Neural progenitor cell (in vitro differentiated cells): ENCODE data around the gene HECTD4. TPM values are rescaled to one million over a fixed set of nuclear protein-coding genes. Genes with fewer than 3 reads are reported as not detected.
A peak's percentile ranks its signal among the peaks of the same experiment; 100 is the strongest.
"Not testable (repeated sequence)": the region's sequence is repeated elsewhere in the genome, so short reads cannot be mapped to it uniquely, and the experiment has no call there.

Experiments
- DNase-seq: peaks from one replicate; pipeline ENCODE4 v3.0.0-alpha.2; 2016; ENCODE audit warnings: low spot score
- H2AFZ ChIP-seq: fragments of 200-600 bp; sonication (generic); replicated peaks from 2 replicates; pipeline ENCODE4 v1.6.1; 2016; ENCODE audit warnings: antibody characterized with exemption
- H3F3A ChIP-seq: fragments of 200-600 bp; sonication (generic); 2 replicates; pipeline ENCODE4 v1.6.1; 2016; ENCODE audit warnings: antibody characterized with exemption, low read depth
- H3K27ac ChIP-seq: fragments of 200-600 bp; sonication (generic); 2 replicates; pipeline ENCODE4 v1.5.1; 2016; ENCODE audit warnings: mild to moderate bottlenecking
- H3K27me3 ChIP-seq: fragments of 200-600 bp; sonication (generic); 2 replicates; pipeline ENCODE4 v1.6.1; 2016; ENCODE audit warnings: mild to moderate bottlenecking, moderate library complexity
- H3K36me3 ChIP-seq: fragments of 200-600 bp; sonication (generic); 2 replicates; pipeline ENCODE4 v1.5.1; 2016
- H3K4me1 ChIP-seq: fragments of 200-600 bp; sonication (generic); 2 replicates; pipeline ENCODE4 v1.6.1; 2016; ENCODE audit warnings: mixed run types
- H3K4me2 ChIP-seq: fragments of 200-600 bp; sonication (generic); 2 replicates; pipeline ENCODE4 v1.6.1; 2016
- H3K4me3 ChIP-seq: fragments of 200-600 bp; sonication (generic); 2 replicates; pipeline ENCODE4 v1.5.1; 2016
- H3K79me2 ChIP-seq: fragments of 200-600 bp; sonication (generic); 2 replicates; pipeline ENCODE4 v1.6.1; 2016; ENCODE audit warnings: low read depth
- H3K9ac ChIP-seq: fragments of 200-600 bp; sonication (generic); 2 replicates; pipeline ENCODE4 v1.6.1; 2016
- H3K9me3 ChIP-seq: fragments of 200-600 bp; sonication (generic); 2 replicates; pipeline ENCODE4 v1.5.1; 2016; ENCODE audit warnings: low read depth
- H4K20me1 ChIP-seq: fragments of 200-600 bp; sonication (generic); 2 replicates; pipeline ENCODE4 v1.6.1; 2016; ENCODE audit warnings: low read depth
- H3K27ac Mint-ChIP-seq: 3 replicates; pipeline ENCODE4 v1.8.0; 2021; ENCODE audit warnings: mixed read lengths
- H3K27me3 Mint-ChIP-seq: 2 replicates; pipeline ENCODE4 v1.8.0; 2022; ENCODE audit warnings: low read depth, mild to moderate bottlenecking, inconsistent platforms, moderate library complexity, mixed read lengths; ENCODE audit not compliant: insufficient read depth
- H3K36me3 Mint-ChIP-seq: 3 replicates; pipeline ENCODE4 v1.8.0; 2021; ENCODE audit warnings: mixed read lengths
- H3K4me1 Mint-ChIP-seq: 3 replicates; pipeline ENCODE4 v1.8.0; 2021; ENCODE audit warnings: mixed read lengths
- H3K4me3 Mint-ChIP-seq: 3 replicates; pipeline ENCODE4 v1.8.0; 2021; ENCODE audit warnings: mild to moderate bottlenecking, moderate library complexity, mixed read lengths
- H3K9me3 Mint-ChIP-seq: 3 replicates; pipeline ENCODE4 v1.8.0; 2020; ENCODE audit warnings: mixed read lengths
- EZH2 ChIP-seq: fragments of 200-600 bp; sonication (generic); IDR thresholded peaks from 2 replicates; pipeline ENCODE4 v1.6.1; 2017; ENCODE audit warnings: antibody characterized with exemption, mild to moderate bottlenecking, moderate library complexity
- EZH2phosphoT487 ChIP-seq: fragments of 200-600 bp; sonication (generic); IDR thresholded peaks from 2 replicates; pipeline ENCODE4 v1.6.1; 2017; ENCODE audit warnings: antibody characterized with exemption
- total RNA-seq: library from RNA; depleted of rRNA; stranded (reverse); fragments of >200 nt; gene quantifications from 2 replicates; pipeline ENCODE4 v1.2.3, GENCODE V29; 2015; ENCODE audit warnings: low replicate concordance
- TF ChIP-seq, protein P1 (sequence below): fragments of 200-600 bp; sonication (generic); IDR thresholded peaks from 2 replicates; pipeline ENCODE4 v1.5.1; 2017; ENCODE audit warnings: antibody characterized with exemption, mild to moderate bottlenecking

Gene HECTD4
- total RNA-seq, 1 donor from 2014 or later: 11.0 TPM

DNA sequence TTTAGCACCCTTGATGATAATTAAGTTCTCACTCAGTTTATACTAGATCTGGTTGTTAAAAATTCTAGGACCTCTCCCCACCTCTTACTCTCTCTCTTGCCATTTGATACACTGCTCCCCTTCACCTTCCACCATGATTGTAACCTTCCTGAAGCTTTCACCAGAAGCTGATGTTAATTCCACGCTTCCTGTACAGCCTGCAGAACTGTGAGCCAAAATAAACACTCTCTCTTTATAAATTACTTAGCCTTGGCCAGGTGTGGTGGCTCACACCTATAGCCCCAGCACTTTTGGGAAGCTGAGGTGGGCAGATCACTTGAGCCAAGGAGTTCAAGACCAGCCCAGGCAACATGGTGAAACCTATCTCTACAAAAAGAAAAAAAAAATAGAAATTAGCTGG, 11.1 kb upstream of the HECTD4 start:
- H3K9me3 ChIP-seq: no peaks in the 10 kb centered on the region
- Mint-ChIP-seq H3K27me3 (peaks cover 11% of the 10 kb centered on the region), H3K36me3 (no peaks in the 10 kb centered on the region), H3K4me3 (no peak overlapping the region), H3K27ac (no peak overlapping the region), H3K4me1 (no peaks in the 10 kb centered on the region), H3K9me3 (peaks cover 11% of the 10 kb centered on the region)
- H3K79me2 ChIP-seq: no peaks in the 10 kb centered on the region
- no peak for DNase-seq
- no peak overlapping the region for H3K4me3 ChIP-seq
- no peak overlapping the region for H2AFZ ChIP-seq
- no peaks in the 10 kb centered on the region for H3F3A ChIP-seq
- TF ChIP-seq EZH2phosphoT487: no peak
- TF ChIP-seq, protein P1, sequence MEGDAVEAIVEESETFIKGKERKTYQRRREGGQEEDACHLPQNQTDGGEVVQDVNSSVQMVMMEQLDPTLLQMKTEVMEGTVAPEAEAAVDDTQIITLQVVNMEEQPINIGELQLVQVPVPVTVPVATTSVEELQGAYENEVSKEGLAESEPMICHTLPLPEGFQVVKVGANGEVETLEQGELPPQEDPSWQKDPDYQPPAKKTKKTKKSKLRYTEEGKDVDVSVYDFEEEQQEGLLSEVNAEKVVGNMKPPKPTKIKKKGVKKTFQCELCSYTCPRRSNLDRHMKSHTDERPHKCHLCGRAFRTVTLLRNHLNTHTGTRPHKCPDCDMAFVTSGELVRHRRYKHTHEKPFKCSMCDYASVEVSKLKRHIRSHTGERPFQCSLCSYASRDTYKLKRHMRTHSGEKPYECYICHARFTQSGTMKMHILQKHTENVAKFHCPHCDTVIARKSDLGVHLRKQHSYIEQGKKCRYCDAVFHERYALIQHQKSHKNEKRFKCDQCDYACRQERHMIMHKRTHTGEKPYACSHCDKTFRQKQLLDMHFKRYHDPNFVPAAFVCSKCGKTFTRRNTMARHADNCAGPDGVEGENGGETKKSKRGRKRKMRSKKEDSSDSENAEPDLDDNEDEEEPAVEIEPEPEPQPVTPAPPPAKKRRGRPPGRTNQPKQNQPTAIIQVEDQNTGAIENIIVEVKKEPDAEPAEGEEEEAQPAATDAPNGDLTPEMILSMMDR: no peak
- no peak for TF ChIP-seq EZH2
- no peaks in the 10 kb centered on the region for H3K36me3 ChIP-seq
- H3K27ac ChIP-seq: no peak overlapping the region
- no peaks in the 10 kb centered on the region for H3K4me1 ChIP-seq
- H4K20me1 ChIP-seq: no peaks in the 10 kb centered on the region
- H3K9ac ChIP-seq: no peak overlapping the region
- H3K27me3 ChIP-seq: no peaks in the 10 kb centered on the region
- no peak overlapping the region for H3K4me2 ChIP-seq

DNA sequence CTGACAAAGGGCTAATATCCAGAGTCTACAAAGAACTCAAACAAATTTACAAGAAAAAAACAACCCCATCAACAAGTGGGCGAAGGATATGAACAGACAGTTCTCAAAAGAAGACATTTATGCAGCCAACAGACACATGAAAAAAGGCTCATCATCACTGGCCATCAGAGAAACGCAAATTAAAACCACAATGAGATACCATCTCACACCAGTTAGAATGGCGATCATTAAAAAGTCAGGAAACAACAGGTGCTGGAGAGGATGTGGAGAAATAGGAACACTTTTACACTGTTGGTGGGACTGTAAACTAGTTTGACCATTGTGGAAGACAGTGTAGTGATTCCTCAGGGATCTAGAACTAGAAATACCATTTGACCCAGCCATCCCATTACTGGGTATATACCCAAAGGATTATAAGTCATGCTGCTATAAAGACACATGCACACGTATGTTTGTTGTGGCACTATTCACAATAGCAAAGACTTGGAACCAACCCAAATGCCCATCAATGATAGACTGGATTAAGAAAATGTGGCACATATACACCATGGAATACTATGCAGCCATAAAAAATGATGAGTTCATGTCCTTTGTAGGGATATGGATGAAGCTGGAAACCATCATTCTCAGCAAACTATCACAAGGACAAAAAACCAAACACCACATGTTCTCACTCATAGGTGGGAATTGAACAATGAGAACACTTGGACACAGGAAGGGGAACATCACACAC, 7.9 kb upstream of the HECTD4 start:
- not testable (repeated sequence) for DNase-seq, H3F3A ChIP-seq, H3K79me2 ChIP-seq, H3K27ac ChIP-seq, H3K36me3 ChIP-seq, H3K4me3 ChIP-seq, H3K4me1 ChIP-seq, H3K27ac Mint-ChIP-seq, H3K9me3 ChIP-seq, H3K9ac ChIP-seq, H3K36me3 Mint-ChIP-seq, H4K20me1 ChIP-seq, H3K9me3 Mint-ChIP-seq, H3K27me3 ChIP-seq, H2AFZ ChIP-seq, H3K4me2 ChIP-seq, H3K4me3 Mint-ChIP-seq
- H3K4me1 Mint-ChIP-seq: peaks cover 11% of the 10 kb centered on the region
- H3K27me3 Mint-ChIP-seq: peaks cover 10% of the 10 kb centered on the region

DNA sequence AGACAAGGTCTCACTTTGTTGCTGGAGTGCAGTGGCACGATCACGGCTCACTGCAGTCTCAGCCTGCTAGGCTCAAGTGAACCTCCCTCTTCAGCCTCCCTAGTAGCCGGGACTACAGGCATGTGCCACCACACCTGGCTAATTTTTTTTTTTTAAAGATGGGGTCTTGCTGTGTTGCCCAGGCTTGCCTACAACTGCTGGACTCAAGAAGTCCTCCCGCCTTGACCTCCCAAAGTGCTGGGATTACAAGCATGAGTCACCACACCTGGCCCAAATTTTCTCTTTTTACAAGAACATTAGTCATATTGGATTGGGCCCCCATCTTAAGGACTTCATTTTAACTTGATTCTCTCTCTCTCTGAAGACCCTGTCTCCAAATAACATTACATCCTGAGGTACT, 7.0 kb upstream of the HECTD4 start:
- H3K27me3 ChIP-seq: no peaks in the 10 kb centered on the region
- H3K4me1 ChIP-seq: no peaks in the 10 kb centered on the region
- no peak overlapping the region for H3K9ac ChIP-seq
- H2AFZ ChIP-seq: no peak overlapping the region
- no peak overlapping the region for H3K4me2 ChIP-seq
- no peak for DNase-seq
- H3K4me1 Mint-ChIP-seq: peaks cover 11% of the 10 kb centered on the region
- H3K36me3 ChIP-seq: no peaks in the 10 kb centered on the region
- H3K27ac Mint-ChIP-seq: no peak overlapping the region
- H3K27me3 Mint-ChIP-seq: peaks cover 10% of the 10 kb centered on the region
- TF ChIP-seq, protein P1: no peak
- no peak for TF ChIP-seq EZH2
- TF ChIP-seq EZH2phosphoT487: no peak
- H3F3A ChIP-seq: no peaks in the 10 kb centered on the region
- H3K36me3 Mint-ChIP-seq: no peaks in the 10 kb centered on the region
- H3K79me2 ChIP-seq: no peaks in the 10 kb centered on the region
- no peaks in the 10 kb centered on the region for H3K9me3 Mint-ChIP-seq
- no peak overlapping the region for H3K4me3 Mint-ChIP-seq
- no peaks in the 10 kb centered on the region for H3K9me3 ChIP-seq
- no peaks in the 10 kb centered on the region for H4K20me1 ChIP-seq
- no peak overlapping the region for H3K4me3 ChIP-seq
- H3K27ac ChIP-seq: no peak overlapping the region

DNA sequence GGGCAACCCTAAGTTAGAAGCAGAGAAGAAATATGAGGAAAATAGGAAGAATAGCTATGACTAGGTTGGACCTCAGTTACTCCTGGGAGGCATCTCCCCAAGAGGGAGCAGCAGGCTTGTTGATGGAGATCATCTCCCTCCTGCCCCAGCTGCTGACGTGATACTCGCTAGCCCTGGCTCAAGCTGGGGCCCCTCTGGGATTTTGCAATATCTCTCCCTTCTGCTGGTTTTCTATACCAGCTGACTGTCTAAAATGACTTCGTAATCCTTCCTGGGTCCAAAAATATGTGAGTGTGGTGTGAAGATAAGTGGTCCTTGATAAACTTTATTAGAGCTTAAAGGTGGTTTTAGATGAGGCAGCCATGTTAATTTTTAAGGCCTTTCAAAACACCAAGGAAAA, 4.5 kb upstream of the HECTD4 start:
- Mint-ChIP-seq H3K4me3 (no peak overlapping the region), H3K9me3 (no peaks in the 10 kb centered on the region), H3K36me3 (no peaks in the 10 kb centered on the region), H3K27ac (no peak overlapping the region), H3K27me3 (peaks cover 10% of the 10 kb centered on the region), H3K4me1 (peaks cover 15% of the 10 kb centered on the region)
- Histone ChIP-seq H3K4me2 (no peak overlapping the region), H3K9ac (no peak overlapping the region), H3F3A (peaks cover 13% of the 10 kb centered on the region), H3K4me1 (no peaks in the 10 kb centered on the region), H3K4me3 (no peak overlapping the region), H3K79me2 (no peaks in the 10 kb centered on the region), H3K27ac (no peak overlapping the region), H3K27me3 (no peaks in the 10 kb centered on the region), H4K20me1 (no peaks in the 10 kb centered on the region), H3K9me3 (no peaks in the 10 kb centered on the region), H2AFZ (peak overlapping the region; percentile 80), H3K36me3 (no peaks in the 10 kb centered on the region)
- TF ChIP-seq EZH2phosphoT487 (no peak), EZH2 (no peak)
- TF ChIP-seq, protein P1: no peak
- DNase-seq: no peak
